ENCODE data around the gene MEIOSIN.

Gene MEIOSIN

GRCh38 chr19:45764945-45765701, 31.9 kb downstream of the MEIOSIN start:
- in situ Hi-C loops (cut with MboI; ENCODE audit: low sequenced_read_pairs): no loop called here

DNA sequence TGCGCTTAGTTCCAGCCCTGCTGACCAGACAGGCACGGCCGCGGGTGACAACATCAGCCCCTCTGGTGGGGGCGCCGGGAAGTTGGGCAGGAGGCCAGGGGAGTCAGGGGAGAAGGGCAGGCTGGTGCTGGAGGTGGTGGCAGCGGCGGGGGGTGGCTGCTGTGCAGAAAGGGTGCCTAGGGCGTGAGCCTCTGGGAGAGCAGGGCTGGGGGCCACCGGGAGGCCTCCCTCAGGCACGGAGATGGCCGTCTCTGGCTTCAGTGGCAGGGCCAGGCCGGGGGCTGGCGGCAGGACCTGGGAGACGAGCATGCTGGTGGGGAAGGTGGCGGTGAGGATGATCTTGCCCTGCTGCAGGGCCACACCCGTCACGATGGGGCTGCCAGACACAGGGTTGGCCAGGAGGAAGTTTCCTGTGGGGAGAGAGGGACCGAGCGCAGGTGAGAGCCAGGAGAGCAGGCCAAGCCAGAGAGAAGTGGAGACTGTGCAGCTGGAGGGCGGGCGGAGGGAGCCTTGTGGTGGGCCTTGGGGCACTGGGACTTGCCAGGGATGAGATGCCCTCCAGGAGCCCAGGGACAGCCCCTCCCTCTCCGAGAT, 32.6 kb downstream of the MEIOSIN start:
- in situ Hi-C loops (cut with MboI; ENCODE audit: low sequenced_read_pairs): no loop called here

DNA sequence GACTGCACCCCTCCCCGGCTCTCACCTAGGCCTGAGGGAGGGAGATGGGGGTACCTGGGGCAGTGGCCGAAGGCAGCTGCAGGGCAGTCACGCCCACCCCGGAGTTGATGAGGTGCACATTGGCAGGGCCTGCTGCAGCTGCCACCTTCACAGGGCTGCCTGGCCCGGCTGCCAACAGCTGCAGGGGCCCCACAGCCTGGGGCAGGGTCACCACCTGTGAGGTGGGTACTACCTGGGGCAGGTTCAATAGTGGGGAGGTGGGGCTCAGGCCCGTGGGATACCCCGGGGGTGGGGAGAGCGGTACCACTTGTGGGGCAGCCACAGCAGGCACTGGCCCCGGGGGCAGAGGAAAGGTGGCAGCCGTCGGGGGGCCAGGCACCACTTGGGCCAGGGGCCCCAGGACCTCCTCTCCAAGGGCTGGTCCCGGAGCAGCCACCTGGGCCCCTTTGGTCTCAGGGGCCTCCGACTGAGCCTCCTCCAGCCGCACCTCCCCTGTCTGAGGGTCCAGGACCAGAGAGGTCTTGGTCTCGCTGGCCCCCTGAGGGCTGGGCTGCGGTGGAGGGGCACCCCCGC, 33.1 kb downstream of the MEIOSIN start:
- in situ Hi-C loops (cut with MboI; ENCODE audit: low sequenced_read_pairs): no loop called here

GRCh38 chr19:45766869-45767346, 33.7 kb downstream of the MEIOSIN start:
- in situ Hi-C loops (cut with MboI; ENCODE audit: low sequenced_read_pairs): no loop called here

- in situ Hi-C loops (cut with MboI; ENCODE audit: low sequenced_read_pairs): no loop called here
These were observed 34.2 kb downstream of the MEIOSIN start for GRCh38 chr19:45767410-45767880.

- in situ Hi-C loops (cut with MboI; ENCODE audit: low sequenced_read_pairs): no loop called here
These were observed 34.8 kb downstream of the MEIOSIN start for GRCh38 chr19:45767881-45768654.

DNA sequence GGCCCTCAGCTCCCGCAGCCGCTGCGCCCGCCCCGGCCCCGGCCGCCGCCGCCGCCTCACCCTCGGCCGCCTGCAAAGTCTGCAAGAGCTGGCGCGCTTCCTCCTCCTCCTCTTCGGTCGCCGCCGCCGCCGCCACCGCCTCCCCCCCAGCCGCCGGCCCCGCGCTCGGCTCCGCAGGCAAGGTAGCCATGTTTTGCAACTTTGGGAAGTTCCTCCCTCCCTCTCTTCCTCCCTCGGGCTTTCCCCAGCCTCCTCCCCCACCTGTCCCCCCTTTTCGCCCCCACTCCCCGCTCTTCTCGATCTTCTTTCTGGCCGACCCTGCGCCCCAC, 35.4 kb downstream of the MEIOSIN start:
- in situ Hi-C loops (cut with MboI; ENCODE audit: low sequenced_read_pairs): no loop called here

- in situ Hi-C loops (cut with MboI; ENCODE audit: low sequenced_read_pairs): no loop called here
These were observed 35.9 kb downstream of the MEIOSIN start, which contains the start of gene SIX5 for GRCh38 chr19:45768984-45769782. TSS of gene SIX5 (minus strand) at chr19:45769252. CDS start at chr19:45768844, 408 bp downstream.

DNA sequence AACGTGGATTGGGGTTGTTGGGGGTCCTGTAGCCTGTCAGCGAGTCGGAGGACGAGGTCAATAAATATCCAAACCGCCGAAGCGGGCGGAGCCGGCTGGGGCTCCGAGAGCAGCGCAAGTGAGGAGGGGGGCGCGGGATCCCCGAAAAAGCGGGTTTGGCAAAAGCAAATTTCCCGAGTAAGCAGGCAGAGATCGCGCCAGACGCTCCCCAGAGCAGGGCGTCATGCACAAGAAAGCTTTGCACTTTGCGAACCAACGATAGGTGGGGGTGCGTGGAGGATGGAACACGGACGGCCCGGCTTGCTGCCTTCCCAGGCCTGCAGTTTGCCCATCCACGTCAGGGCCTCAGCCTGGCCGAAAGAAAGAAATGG, 36.6 kb downstream of the MEIOSIN start:
- in situ Hi-C loops (cut with MboI; ENCODE audit: low sequenced_read_pairs): no loop called here

DNA sequence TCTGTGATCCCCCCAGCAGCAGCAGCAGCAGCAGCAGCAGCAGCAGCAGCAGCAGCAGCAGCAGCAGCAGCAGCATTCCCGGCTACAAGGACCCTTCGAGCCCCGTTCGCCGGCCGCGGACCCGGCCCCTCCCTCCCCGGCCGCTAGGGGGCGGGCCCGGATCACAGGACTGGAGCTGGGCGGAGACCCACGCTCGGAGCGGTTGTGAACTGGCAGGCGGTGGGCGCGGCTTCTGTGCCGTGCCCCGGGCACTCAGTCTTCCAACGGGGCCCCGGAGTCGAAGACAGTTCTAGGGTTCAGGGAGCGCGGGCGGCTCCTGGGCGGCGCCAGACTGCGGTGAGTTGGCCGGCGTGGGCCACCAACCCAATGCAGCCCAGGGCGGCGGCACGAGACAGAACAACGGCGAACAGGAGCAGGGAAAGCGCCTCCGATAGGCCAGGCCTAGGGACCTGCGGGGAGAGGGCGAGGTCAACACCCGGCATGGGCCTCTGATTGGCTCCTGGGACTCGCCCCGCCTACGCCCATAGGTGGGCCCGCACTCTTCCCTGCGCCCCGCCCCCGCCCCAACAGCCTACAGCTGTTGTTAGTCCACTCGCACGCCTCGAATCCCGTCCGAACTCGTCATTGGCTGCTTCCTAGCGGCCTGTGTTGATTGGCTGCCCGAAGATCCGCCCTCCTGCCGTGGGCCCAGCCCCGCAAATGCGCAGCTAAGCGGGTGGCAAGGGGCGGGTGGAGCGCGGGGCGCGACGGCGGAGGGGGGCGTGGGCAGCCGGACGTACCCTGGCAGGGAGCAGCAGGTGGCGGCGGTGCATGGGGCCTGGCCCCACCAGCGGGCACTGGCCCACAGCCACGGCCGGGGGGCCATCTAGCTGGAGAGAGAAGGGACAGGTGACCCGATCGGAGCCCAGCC, 37.2 kb downstream of the MEIOSIN start:
- in situ Hi-C loops (cut with MboI; ENCODE audit: low sequenced_read_pairs): no loop called here

GRCh38 chr19:45771311-45771933, 38.2 kb downstream of the MEIOSIN start:
- in situ Hi-C loops (cut with MboI; ENCODE audit: low sequenced_read_pairs): no loop called here

DNA sequence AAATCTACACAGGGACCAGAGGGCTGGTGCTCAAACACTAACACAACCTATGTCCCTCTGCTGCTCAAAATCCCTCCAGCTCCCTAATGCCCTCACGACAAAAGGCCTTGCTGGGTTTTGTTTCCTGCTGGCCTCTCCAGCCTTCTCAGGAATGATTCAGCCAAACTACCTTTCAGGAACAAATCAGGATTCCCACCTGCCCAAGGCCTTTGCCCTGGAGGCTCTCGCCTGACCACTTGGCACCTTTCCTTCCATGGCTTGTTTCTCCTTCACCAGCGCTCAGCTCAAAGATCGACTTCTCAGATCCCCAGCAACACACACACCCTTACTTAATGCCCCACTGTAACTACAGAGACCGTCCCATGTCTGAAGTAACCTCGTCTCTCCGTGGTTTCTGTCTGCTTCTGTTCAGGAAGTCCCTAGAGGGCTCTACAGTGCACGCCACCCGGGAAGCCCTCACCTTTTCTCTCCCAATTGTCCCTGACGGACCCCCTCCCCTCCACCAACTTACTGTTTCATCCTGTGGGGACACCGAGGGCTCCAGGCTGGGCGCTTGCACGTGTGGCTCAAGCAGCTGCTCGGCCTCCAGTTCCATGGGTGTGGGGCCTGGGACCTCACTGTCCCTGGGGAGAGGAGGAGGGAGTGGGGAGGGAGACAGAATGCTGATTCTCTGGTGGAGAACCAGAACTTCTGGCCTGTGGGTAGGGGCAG, 39.0 kb downstream of the MEIOSIN start:
- in situ Hi-C loops (cut with MboI; ENCODE audit: low sequenced_read_pairs): no loop called here

DNA sequence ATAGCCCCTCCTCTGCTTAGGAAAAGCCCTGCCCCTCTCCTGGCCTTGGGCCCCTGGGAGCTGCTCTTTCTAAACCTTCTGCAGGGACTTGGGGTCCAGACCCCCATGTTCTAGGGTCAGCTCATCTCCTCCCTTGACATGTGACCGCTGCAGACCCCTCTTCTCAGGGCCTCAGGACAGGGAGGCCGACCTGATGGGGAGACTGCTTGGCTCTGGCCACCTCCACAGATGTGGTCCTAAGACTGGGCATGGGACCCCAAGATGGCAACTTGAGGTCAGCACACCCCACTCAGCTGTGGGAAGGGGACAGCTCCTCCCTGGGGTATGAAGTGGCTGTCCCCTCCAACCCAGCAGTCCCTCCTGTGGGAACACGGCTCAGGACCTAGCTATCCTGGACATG, 39.7 kb downstream of the MEIOSIN start:
- in situ Hi-C loops (cut with MboI; ENCODE audit: low sequenced_read_pairs): no loop called here

- in situ Hi-C loops (cut with MboI; ENCODE audit: low sequenced_read_pairs): no loop called here
These were observed 40.1 kb downstream of the MEIOSIN start for GRCh38 chr19:45773384-45773783.

GRCh38 chr19:45774765-45775164, 41.5 kb downstream of the MEIOSIN start:
- in situ Hi-C loops (cut with MboI; ENCODE audit: low sequenced_read_pairs): no loop called here

- in situ Hi-C loops (cut with MboI; ENCODE audit: low sequenced_read_pairs): no loop called here
These were observed 44.2 kb downstream of the MEIOSIN start for GRCh38 chr19:45777395-45777961.

DNA sequence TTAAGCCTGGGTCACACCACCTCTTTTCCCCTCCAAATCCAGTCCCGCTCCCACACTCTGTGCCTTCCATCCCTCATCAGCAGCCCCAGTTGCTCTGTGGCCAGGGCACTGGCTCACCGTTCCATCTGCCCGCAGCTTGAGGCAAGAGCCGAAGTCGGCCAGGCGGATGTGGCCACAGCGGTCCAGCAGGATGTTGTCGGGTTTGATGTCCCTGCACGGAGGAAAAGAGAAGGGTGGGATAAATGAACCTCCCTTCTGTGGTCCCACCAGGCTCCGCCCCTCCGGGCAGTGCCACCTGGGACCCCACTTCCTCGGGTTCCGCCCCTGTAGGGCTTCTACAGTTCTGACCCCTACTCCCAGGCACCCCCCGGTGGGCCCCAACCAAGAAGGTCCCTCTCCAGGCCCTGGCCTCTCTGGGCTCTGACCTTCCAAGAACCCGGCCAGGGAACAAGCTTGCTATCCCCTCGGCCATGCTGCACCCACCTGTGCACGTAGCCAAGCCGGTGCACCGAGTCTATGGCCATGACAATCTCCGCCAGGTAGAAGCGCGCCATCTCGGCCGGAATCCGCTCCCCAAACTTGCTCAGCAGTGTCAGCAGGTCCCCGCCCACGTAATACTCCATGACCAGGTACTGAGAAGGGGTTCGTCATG, 44.9 kb downstream of the MEIOSIN start:
- in situ Hi-C loops (cut with MboI; ENCODE audit: low sequenced_read_pairs): no loop called here

Data from HL-60/S4 treated with retinoic acid at 250 ng/mL for 4 days and 3 days (cell line).